ENCODE measurements around the gene FBXL7.

Gene FBXL7

GRCh38 chr5:15679161-15679560, 179.2 kb downstream of the FBXL7 start:
- Histone ChIP-seq H3K4me2 (ENCODE audit: low read depth, low read length, poor library complexity, severe bottlenecking) (no peak overlapping the region), H3K27me3 (ENCODE audit: insufficient read depth, low read length, poor library complexity, severe bottlenecking) (no peaks in the 10 kb centered on the region), H3K79me2 (ENCODE audit: insufficient read depth, low read length) (no peaks in the 10 kb centered on the region), H3K9ac (ENCODE audit: low read depth, low read length, poor library complexity, severe bottlenecking) (no peak overlapping the region), H3K4me3 (ENCODE audit: low read length, poor library complexity, severe bottlenecking) (no peak overlapping the region), H3F3A (ENCODE audit: low read depth) (no peaks in the 10 kb centered on the region), H4K20me1 (ENCODE audit: insufficient read depth, low read length, poor library complexity, severe bottlenecking) (no peaks in the 10 kb centered on the region), H2AFZ (ENCODE audit: low read length) (no peak overlapping the region), H3K9me2 (replicated peaks; ENCODE audit: low read depth, low read length) (no peaks in the 10 kb centered on the region), H3K36me3 (ENCODE audit: insufficient read depth, low read length) (no peaks in the 10 kb centered on the region), H3K9me3 (ENCODE audit: insufficient read depth, low read depth, low read length) (no peaks in the 10 kb centered on the region), H3K4me1 (ENCODE audit: insufficient read depth, low read length, poor library complexity, severe bottlenecking) (no peaks in the 10 kb centered on the region)
- TF ChIP-seq EZH2phosphoT487 (IDR thresholded peaks at IDR 0.05; ENCODE audit: borderline replicate concordance) (no peak), CTCF (conservative IDR thresholded peaks at IDR 0.05; ENCODE audit: low read length) (no peak)

- Histone ChIP-seq H3K9ac (ENCODE audit: low read depth, low read length, poor library complexity, severe bottlenecking) (no peak overlapping the region), H3K4me2 (ENCODE audit: low read depth, low read length, poor library complexity, severe bottlenecking) (no peak overlapping the region), H3K4me1 (ENCODE audit: insufficient read depth, low read length, poor library complexity, severe bottlenecking) (no peaks in the 10 kb centered on the region), H3F3A (ENCODE audit: low read depth) (no peaks in the 10 kb centered on the region), H3K9me3 (ENCODE audit: insufficient read depth, low read depth, low read length) (no peaks in the 10 kb centered on the region), H3K27me3 (ENCODE audit: insufficient read depth, low read length, poor library complexity, severe bottlenecking) (no peaks in the 10 kb centered on the region), H2AFZ (ENCODE audit: low read length) (no peak overlapping the region), H3K79me2 (ENCODE audit: insufficient read depth, low read length) (no peaks in the 10 kb centered on the region), H4K20me1 (ENCODE audit: insufficient read depth, low read length, poor library complexity, severe bottlenecking) (no peaks in the 10 kb centered on the region), H3K4me3 (ENCODE audit: low read length, poor library complexity, severe bottlenecking) (no peak overlapping the region), H3K36me3 (ENCODE audit: insufficient read depth, low read length) (no peaks in the 10 kb centered on the region), H3K9me2 (replicated peaks; ENCODE audit: low read depth, low read length) (no peaks in the 10 kb centered on the region)
- TF ChIP-seq CTCF (conservative IDR thresholded peaks at IDR 0.05; ENCODE audit: low read length): no peak
- no peak for TF ChIP-seq EZH2phosphoT487 (IDR thresholded peaks at IDR 0.05; ENCODE audit: borderline replicate concordance)
Observed at GRCh38 chr5:15680455-15680854, 180.5 kb downstream of the FBXL7 start.

- Histone ChIP-seq H3F3A (ENCODE audit: low read depth) (no peaks in the 10 kb centered on the region), H4K20me1 (ENCODE audit: insufficient read depth, low read length, poor library complexity, severe bottlenecking) (no peaks in the 10 kb centered on the region), H3K79me2 (ENCODE audit: insufficient read depth, low read length) (no peaks in the 10 kb centered on the region), H3K9ac (ENCODE audit: low read depth, low read length, poor library complexity, severe bottlenecking) (no peak overlapping the region), H2AFZ (ENCODE audit: low read length) (no peak overlapping the region), H3K4me3 (ENCODE audit: low read length, poor library complexity, severe bottlenecking) (no peak overlapping the region), H3K4me2 (ENCODE audit: low read depth, low read length, poor library complexity, severe bottlenecking) (no peak overlapping the region), H3K4me1 (ENCODE audit: insufficient read depth, low read length, poor library complexity, severe bottlenecking) (no peaks in the 10 kb centered on the region), H3K9me3 (ENCODE audit: insufficient read depth, low read depth, low read length) (no peaks in the 10 kb centered on the region), H3K27me3 (ENCODE audit: insufficient read depth, low read length, poor library complexity, severe bottlenecking) (no peaks in the 10 kb centered on the region), H3K9me2 (replicated peaks; ENCODE audit: low read depth, low read length) (no peaks in the 10 kb centered on the region), H3K36me3 (ENCODE audit: insufficient read depth, low read length) (no peaks in the 10 kb centered on the region)
- no peak for TF ChIP-seq CTCF (conservative IDR thresholded peaks at IDR 0.05; ENCODE audit: low read length)
- TF ChIP-seq EZH2phosphoT487 (IDR thresholded peaks at IDR 0.05; ENCODE audit: borderline replicate concordance): no peak
Observed at GRCh38 chr5:15682122-15682521, 182.1 kb downstream of the FBXL7 start.
